Activated CD4-positive, alpha-beta T cell treated with anti-CD3 and anti-CD28 coated beads, Interleukin-2, amount 10 ng/mL, durations not matched to agents 7 days and 5 days (primary cell): ENCODE results near the gene DHX32. TPM values are rescaled to one million over a fixed set of nuclear protein-coding genes. Genes with fewer than 3 reads are reported as not detected.

ENCODE experiments used
- CTCF ChIA-PET: fragments of 350-600 bp; sonication (Branson Sonifier 250); formaldehyde crosslinking; loops from one replicate; lab custom pipeline; 2021; ENCODE audit warnings: antibody characterized with exemption; lab: Charles Lee
- POLR2A ChIA-PET: fragments of 350-600 bp; sonication (Branson Sonifier 250); formaldehyde crosslinking; loops from one replicate; lab custom pipeline; 2021; ENCODE audit warnings: antibody characterized with exemption; lab: Charles Lee
- DNase-seq: peaks from one replicate; pipeline ENCODE4 v3.0.0-alpha.2; 2020
- H3K27ac Mint-ChIP-seq: one replicate; pipeline ENCODE4 v1.8.0; 2021; ENCODE audit warnings: mild to moderate bottlenecking, moderate library complexity, mixed read lengths
- H3K27me3 Mint-ChIP-seq: one replicate; pipeline ENCODE4 v1.8.0; 2021; ENCODE audit warnings: mixed read lengths
- H3K36me3 Mint-ChIP-seq: one replicate; pipeline ENCODE4 v1.8.0; 2021; ENCODE audit warnings: low read depth, mixed read lengths
- H3K4me1 Mint-ChIP-seq: one replicate; pipeline ENCODE4 v1.8.0; 2021; ENCODE audit warnings: mixed read lengths
- H3K4me3 Mint-ChIP-seq: one replicate; pipeline ENCODE4 v1.8.0; 2021; ENCODE audit warnings: mild to moderate bottlenecking, moderate library complexity, mixed read lengths
- H3K9me3 Mint-ChIP-seq: one replicate; pipeline ENCODE4 v1.8.0; 2021; ENCODE audit warnings: mixed read lengths
- total RNA-seq, 2 experiments: library from RNA; stranded (reverse); gene quantifications; one replicate each; pipeline ENCODE4 v1.2.3, GENCODE V29; 2021

Gene DHX32
- total RNA-seq, 2 experiments from 2014 or later: 8.2 to 9.6 TPM

- Mint-ChIP-seq H3K36me3 (peaks cover 44% of the 10 kb centered on the region), H3K27ac (no peak overlapping the region), H3K9me3 (no peaks in the 10 kb centered on the region), H3K27me3 (no peaks in the 10 kb centered on the region), H3K4me1 (peaks cover 23% of the 10 kb centered on the region), H3K4me3 (no peak overlapping the region)
- DNase-seq: no peak
- ChIA-PET POLR2A (no interaction called here), CTCF (interaction anchor here (2.8 kb wide), 1 partner anchor 14 kb away, joined by 8 read pairs; no protein-coding TSS in a partner anchor)
Measured at GRCh38 chr10:125828311-125828710, 52.8 kb downstream of the DHX32 start.

GRCh38 chr10:125827133-125827532 lies 54.0 kb downstream of the DHX32 start:
- no peak for DNase-seq
- H3K36me3 Mint-ChIP-seq: peaks cover 42% of the 10 kb centered on the region
- H3K4me3 Mint-ChIP-seq: no peak overlapping the region
- no peaks in the 10 kb centered on the region for H3K27me3 Mint-ChIP-seq
- H3K9me3 Mint-ChIP-seq: no peaks in the 10 kb centered on the region
- peaks cover 23% of the 10 kb centered on the region for H3K4me1 Mint-ChIP-seq
- ChIA-PET CTCF (interaction anchor here (1.1 kb wide), 1 partner anchor 23 kb away, joined by 3 read pairs; no protein-coding TSS in a partner anchor), POLR2A (no interaction called here)
- H3K27ac Mint-ChIP-seq: no peak overlapping the region

- CTCF ChIA-PET: no interaction called here
- peaks cover 27% of the 10 kb centered on the region for H3K36me3 Mint-ChIP-seq
- DNase-seq: no peak
- no peaks in the 10 kb centered on the region for H3K27me3 Mint-ChIP-seq
- no peak overlapping the region for H3K4me3 Mint-ChIP-seq
- no peak overlapping the region for H3K27ac Mint-ChIP-seq
- POLR2A ChIA-PET: no interaction called here
- peaks cover 37% of the 10 kb centered on the region for H3K4me1 Mint-ChIP-seq
- H3K9me3 Mint-ChIP-seq: no peaks in the 10 kb centered on the region
Measured at GRCh38 chr10:125824736-125825135, 56.4 kb downstream of the DHX32 start.

DNA sequence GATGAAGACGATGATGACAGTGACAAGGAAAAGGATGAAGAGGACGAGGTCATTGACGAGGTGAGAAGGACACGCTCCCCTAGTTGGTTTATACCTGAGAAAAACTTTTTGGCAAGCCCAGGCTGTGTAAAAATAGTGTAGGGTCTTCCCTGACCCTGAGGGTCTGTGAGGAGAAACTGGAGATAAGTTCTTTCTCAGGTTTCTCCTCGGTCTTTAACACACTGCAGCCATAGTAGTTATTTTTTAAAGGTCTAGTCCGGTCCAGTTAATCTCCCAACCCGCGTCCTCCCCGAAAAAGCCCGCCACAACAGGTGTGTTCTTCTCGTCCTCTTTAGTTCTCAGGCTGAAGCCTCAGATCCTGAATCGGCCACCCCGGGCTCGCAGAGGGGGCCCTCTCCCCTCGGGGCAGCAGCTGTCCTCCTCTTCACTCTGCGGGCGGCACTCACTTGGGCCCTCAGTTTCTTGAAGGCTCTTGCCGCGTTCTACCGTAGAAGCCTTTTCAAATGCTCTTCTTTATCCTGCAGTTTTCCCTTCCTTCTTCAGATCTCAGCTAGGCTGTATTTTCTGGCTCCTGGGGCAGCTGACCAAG lies 57.3 kb downstream of the DHX32 start:
- peak; percentile 6 for DNase-seq
- Mint-ChIP-seq H3K9me3 (no peaks in the 10 kb centered on the region), H3K27ac (no peak overlapping the region), H3K4me3 (no peak overlapping the region), H3K36me3 (peaks cover 18% of the 10 kb centered on the region), H3K4me1 (peaks cover 35% of the 10 kb centered on the region), H3K27me3 (no peaks in the 10 kb centered on the region)
- ChIA-PET POLR2A (no interaction called here), CTCF (no interaction called here)

GRCh38 chr10:125822878-125823662 lies 58.0 kb downstream of the DHX32 start, which contains the start of the genes BCCIP and UROS:
Gene BCCIP (plus strand): TSS chr10:125823546. CDS start chr10:125823558, 12 bp downstream.
Gene UROS (minus strand): TSS chr10:125823258. CDS start chr10:125816499, 6,759 bp downstream.
- Mint-ChIP-seq H3K27me3 (no peaks in the 10 kb centered on the region), H3K4me1 (peaks cover 32% of the 10 kb centered on the region), H3K36me3 (peaks cover 13% of the 10 kb centered on the region), H3K9me3 (no peaks in the 10 kb centered on the region), H3K27ac (peak within 1 kb of the TSS; percentile 61), H3K4me3 (peak within 1 kb of the TSS; percentile 73)
- CTCF ChIA-PET: no interaction called here
- POLR2A ChIA-PET: no interaction called here
- peak; percentile 93 for DNase-seq

DNA sequence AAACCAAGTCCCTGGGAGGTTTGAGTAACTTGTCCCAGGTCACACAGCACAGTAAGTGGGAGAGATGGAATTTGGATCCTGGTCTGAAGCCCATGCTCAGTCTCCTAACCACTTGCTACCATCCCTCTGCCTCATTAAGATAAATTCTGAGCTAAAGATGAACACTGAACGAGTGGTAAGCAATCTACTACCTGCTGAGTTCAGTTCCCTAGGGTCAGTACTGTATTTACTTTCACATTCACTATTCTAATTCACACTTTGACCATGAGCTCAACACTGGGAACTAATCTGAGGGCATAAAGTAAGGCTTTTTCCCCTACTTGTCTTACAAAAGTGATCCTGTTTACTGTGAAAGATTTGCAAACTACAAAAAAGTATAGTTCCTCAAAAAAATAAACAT lies 60.4 kb downstream of the DHX32 start:
- CTCF ChIA-PET: no interaction called here
- no peaks in the 10 kb centered on the region for H3K9me3 Mint-ChIP-seq
- peaks cover 19% of the 10 kb centered on the region for H3K4me1 Mint-ChIP-seq
- no peaks in the 10 kb centered on the region for H3K27me3 Mint-ChIP-seq
- peaks cover 2% of the 10 kb centered on the region for H3K36me3 Mint-ChIP-seq
- POLR2A ChIA-PET: no interaction called here
- H3K27ac Mint-ChIP-seq: no peak overlapping the region
- H3K4me3 Mint-ChIP-seq: no peak overlapping the region
- DNase-seq: no peak

DNA sequence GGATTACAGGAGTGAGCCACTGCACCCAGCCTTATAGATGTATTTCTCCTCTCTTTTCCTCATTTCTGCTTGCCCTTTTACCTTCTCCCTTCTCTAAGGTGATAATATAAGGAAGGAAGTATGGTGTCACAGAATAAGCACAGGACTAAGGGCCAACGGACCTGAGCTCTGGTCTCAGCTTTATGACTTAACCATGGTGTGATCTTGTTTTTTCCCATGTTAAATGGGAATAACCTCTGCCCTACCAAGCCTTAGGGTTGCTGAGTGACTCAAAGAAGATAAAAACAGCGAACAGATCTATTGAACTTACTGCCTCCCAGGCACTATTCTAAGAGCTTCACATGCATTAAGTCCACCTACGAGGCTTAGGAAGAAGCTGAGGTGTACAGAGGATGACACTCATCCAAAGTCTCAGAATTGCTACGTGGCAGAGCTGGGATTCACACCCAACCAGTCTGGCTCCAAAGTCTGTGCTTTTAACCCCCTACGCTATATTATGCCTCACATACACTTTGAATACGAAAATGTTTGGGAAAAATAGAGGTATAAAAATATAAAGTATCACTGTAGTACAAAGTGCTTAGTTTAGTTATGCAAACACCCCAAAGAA lies 63.6 kb downstream of the DHX32 start:
- H3K9me3 Mint-ChIP-seq: no peaks in the 10 kb centered on the region
- H3K27ac Mint-ChIP-seq: no peak overlapping the region
- no peaks in the 10 kb centered on the region for H3K27me3 Mint-ChIP-seq
- DNase-seq: no peak
- no peak overlapping the region for H3K4me3 Mint-ChIP-seq
- CTCF ChIA-PET: interaction anchor here (0.7 kb wide), 1 partner anchor 18 kb away, joined by 4 read pairs; no protein-coding TSS in a partner anchor
- H3K36me3 Mint-ChIP-seq: peaks cover 9% of the 10 kb centered on the region
- POLR2A ChIA-PET: no interaction called here
- peaks cover 14% of the 10 kb centered on the region for H3K4me1 Mint-ChIP-seq

GRCh38 chr10:125816548-125816947 lies 64.5 kb downstream of the DHX32 start:
- Mint-ChIP-seq H3K9me3 (no peaks in the 10 kb centered on the region), H3K4me1 (peaks cover 8% of the 10 kb centered on the region), H3K27me3 (no peaks in the 10 kb centered on the region), H3K27ac (no peak overlapping the region), H3K36me3 (peaks cover 9% of the 10 kb centered on the region), H3K4me3 (no peak overlapping the region)
- ChIA-PET CTCF (interaction anchor here (0.6 kb wide), 1 partner anchor 70 kb away, joined by 3 read pairs; no protein-coding TSS in a partner anchor), POLR2A (no interaction called here)
- no peak for DNase-seq

DNA sequence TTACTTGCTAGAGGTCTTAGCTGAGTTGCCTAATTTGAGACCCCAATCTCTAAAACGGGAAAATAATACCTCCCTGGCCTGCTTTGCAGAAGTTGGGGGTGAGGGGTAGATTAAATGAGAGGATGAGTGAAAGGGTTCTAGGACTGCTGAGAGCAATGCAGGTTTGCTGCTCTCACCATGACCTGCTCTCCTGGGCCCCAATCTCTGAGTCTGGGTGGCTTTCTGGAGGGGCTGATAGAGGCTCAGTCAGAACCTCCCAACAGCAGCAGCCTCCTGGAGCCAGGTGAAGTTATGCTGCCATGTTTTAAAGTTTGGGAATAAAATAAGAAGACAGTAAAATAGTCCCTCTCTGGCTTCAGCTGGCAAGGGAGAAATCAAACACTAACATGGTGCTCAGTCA lies 65.3 kb downstream of the DHX32 start:
- POLR2A ChIA-PET: no interaction called here
- H3K9me3 Mint-ChIP-seq: no peaks in the 10 kb centered on the region
- DNase-seq: no peak
- no peak overlapping the region for H3K27ac Mint-ChIP-seq
- peaks cover 13% of the 10 kb centered on the region for H3K36me3 Mint-ChIP-seq
- H3K4me3 Mint-ChIP-seq: no peak overlapping the region
- H3K27me3 Mint-ChIP-seq: no peaks in the 10 kb centered on the region
- peaks cover 2% of the 10 kb centered on the region for H3K4me1 Mint-ChIP-seq
- CTCF ChIA-PET: no interaction called here

DNA sequence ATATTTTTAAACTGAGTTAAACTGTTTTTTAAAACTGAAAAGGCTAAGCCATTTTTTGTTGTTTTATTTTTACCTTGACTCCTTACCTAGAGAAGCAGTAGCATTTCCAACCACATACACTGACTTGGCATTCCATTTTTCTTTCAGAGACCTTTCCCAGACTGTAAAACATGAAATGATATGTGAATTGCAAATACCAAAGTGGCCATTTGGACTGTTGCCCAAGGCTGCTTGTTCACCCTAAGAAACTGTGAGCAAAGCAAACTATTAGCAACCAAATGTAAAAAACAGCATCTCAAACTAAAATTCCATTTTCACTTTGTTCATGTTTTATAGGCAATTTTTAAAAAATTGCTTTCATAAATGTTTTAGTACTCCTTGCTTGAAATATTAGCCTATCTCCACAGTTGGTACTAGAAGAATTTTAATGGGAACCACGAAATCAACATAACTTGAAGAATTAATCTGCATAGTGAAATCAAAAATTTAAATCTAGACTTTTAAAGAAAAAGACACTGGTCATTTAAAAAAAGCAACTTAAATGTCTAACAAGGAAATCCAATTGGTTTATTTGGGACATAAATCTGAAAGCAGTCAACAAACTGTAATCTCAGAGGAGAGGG lies 68.9 kb downstream of the DHX32 start:
- H3K27me3 Mint-ChIP-seq: no peaks in the 10 kb centered on the region
- H3K4me3 Mint-ChIP-seq: no peak overlapping the region
- no peaks in the 10 kb centered on the region for H3K9me3 Mint-ChIP-seq
- DNase-seq: no peak
- H3K4me1 Mint-ChIP-seq: peaks cover 6% of the 10 kb centered on the region
- ChIA-PET POLR2A (no interaction called here), CTCF (no interaction called here)
- no peak overlapping the region for H3K27ac Mint-ChIP-seq
- peaks cover 25% of the 10 kb centered on the region for H3K36me3 Mint-ChIP-seq

GRCh38 chr10:125811251-125811650 lies 69.8 kb downstream of the DHX32 start:
- DNase-seq: no peak
- H3K27me3 Mint-ChIP-seq: no peaks in the 10 kb centered on the region
- ChIA-PET POLR2A (no interaction called here), CTCF (no interaction called here)
- no peak overlapping the region for H3K4me3 Mint-ChIP-seq
- no peak overlapping the region for H3K27ac Mint-ChIP-seq
- H3K36me3 Mint-ChIP-seq: peaks cover 28% of the 10 kb centered on the region
- H3K9me3 Mint-ChIP-seq: no peaks in the 10 kb centered on the region
- peaks cover 6% of the 10 kb centered on the region for H3K4me1 Mint-ChIP-seq

- Mint-ChIP-seq H3K27me3 (no peaks in the 10 kb centered on the region), H3K36me3 (peaks cover 25% of the 10 kb centered on the region), H3K4me1 (peaks cover 6% of the 10 kb centered on the region), H3K27ac (no peak overlapping the region), H3K9me3 (no peaks in the 10 kb centered on the region), H3K4me3 (no peak overlapping the region)
- no peak for DNase-seq
- POLR2A ChIA-PET: no interaction called here
- CTCF ChIA-PET: no interaction called here
Measured at GRCh38 chr10:125808047-125808446, 73.0 kb downstream of the DHX32 start.
